Erythroblast (primary cell): ENCODE measurements around the gene PRXL2A.

Experiments
- GATA1 ChIP-seq: IDR thresholded peaks from 2 replicates; pipeline ENCODE4 v1.6.1; 2011; ENCODE audit warnings: low read depth, mild to moderate bottlenecking, control low read depth, low read length, moderate library complexity
- POLR2A ChIP-seq: IDR thresholded peaks from 2 replicates; pipeline ENCODE4 v1.6.1; 2011; ENCODE audit warnings: mild to moderate bottlenecking, low read length

DNA sequence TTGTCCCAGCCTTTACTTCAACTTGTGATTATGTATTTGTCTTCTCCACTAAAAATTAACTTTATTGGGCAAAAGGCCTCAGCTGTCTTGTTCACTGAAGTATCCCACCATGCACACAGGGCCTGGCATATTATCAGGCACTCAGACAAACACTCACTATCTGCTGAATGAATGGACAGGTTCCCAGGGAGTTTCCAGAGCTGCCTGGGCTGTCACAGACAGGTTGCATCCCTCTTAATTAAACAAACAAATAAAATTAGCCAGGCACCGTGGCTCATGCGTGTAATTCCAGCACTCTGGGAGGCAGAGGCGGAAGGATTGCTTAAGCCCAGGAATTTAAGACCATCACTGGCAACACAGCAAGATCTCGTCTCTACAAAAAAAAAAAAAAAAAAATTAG lies 44.3 kb downstream of the PRXL2A start:
- TF ChIP-seq POLR2A (no peak), GATA1 (no peak)
